ENCODE measurements around the gene OR5K3.

- TF ChIP-seq CTCF (conservative IDR thresholded peaks at IDR 0.05; ENCODE audit: low read depth, low read length) (no peak), POLR2A (IDR thresholded peaks at IDR 0.05; ENCODE audit: low read depth, low read length) (no peak), MAFK (IDR thresholded peaks at IDR 0.05; ENCODE audit: low read depth, low read length) (no peak), CEBPB (IDR thresholded peaks at IDR 0.05; ENCODE audit: low read depth, low read length) (no peak), SMC3 (IDR thresholded peaks at IDR 0.05; ENCODE audit: low read depth, low read length) (no peak), RFX5 (IDR thresholded peaks at IDR 0.05; ENCODE audit: low read depth, low read length) (no peak), CHD1 (IDR thresholded peaks at IDR 0.05; ENCODE audit: low read depth, low read length) (no peak), RAD21 (IDR thresholded peaks at IDR 0.05; ENCODE audit: low read length) (no peak), RCOR1 (IDR thresholded peaks at IDR 0.05; ENCODE audit: insufficient replicate concordance, low read length) (no peak), MAZ (IDR thresholded peaks at IDR 0.05; ENCODE audit: borderline replicate concordance, low read depth, low read length) (no peak)
These were observed 22.8 kb upstream of the OR5K3 start for GRCh38 chr3:98367464-98368246.
